Measurements from ENCODE around the gene SPIRE1. TPM values are rescaled to one million over a fixed set of nuclear protein-coding genes. Genes with fewer than 3 reads are reported as not detected.
"Not testable (repeated sequence)": the region's sequence is repeated elsewhere in the genome, so short reads cannot be mapped to it uniquely, and the experiment has no call there.

The SPIRE1 gene
- total RNA-seq, 2 donors from 2014 or later = 14.2 to 17.2 TPM

DNA sequence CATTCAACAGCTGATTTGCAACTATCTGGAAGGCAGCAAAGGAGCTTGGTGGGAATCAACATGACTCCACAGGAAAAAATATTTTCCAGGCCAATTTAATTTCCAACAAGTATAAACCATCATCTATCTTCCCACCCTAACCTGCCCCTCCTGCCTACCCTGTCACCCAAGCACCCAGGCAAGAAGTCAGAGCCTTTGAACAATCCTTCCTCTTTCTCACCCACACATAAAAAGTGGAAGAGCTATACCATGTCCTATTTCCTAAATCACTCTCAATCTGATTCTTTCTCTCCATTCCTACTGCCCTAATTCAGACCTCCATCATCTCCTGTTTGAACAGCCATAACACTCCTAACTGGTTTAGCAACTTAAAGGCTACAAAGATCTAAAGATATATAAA is 12.7 kb downstream of the SPIRE1 start:
- H3K9me3 ChIP-seq (ENCODE audit: control insufficient read depth, low read length) = no peaks in the 10 kb centered on the region
- H3K4me3 ChIP-seq (ENCODE audit: low read length) = no peak overlapping the region
- TF ChIP-seq, protein P1, sequence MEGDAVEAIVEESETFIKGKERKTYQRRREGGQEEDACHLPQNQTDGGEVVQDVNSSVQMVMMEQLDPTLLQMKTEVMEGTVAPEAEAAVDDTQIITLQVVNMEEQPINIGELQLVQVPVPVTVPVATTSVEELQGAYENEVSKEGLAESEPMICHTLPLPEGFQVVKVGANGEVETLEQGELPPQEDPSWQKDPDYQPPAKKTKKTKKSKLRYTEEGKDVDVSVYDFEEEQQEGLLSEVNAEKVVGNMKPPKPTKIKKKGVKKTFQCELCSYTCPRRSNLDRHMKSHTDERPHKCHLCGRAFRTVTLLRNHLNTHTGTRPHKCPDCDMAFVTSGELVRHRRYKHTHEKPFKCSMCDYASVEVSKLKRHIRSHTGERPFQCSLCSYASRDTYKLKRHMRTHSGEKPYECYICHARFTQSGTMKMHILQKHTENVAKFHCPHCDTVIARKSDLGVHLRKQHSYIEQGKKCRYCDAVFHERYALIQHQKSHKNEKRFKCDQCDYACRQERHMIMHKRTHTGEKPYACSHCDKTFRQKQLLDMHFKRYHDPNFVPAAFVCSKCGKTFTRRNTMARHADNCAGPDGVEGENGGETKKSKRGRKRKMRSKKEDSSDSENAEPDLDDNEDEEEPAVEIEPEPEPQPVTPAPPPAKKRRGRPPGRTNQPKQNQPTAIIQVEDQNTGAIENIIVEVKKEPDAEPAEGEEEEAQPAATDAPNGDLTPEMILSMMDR (conservative IDR thresholded peaks at IDR 0.05) = no peak
- Mint-ChIP-seq H3K27ac (no peak overlapping the region), H3K9me3 (no peaks in the 10 kb centered on the region), H3K36me3 (ENCODE audit: low read depth) (no peaks in the 10 kb centered on the region), H3K4me3 (no peak overlapping the region), H3K4me1 (peaks cover 17% of the 10 kb centered on the region), H3K27me3 (ENCODE audit: insufficient read depth) (no peaks in the 10 kb centered on the region)
- H3K4me1 ChIP-seq (ENCODE audit: control insufficient read depth, insufficient read depth, low read length) = no peaks in the 10 kb centered on the region
- H3K27ac ChIP-seq (ENCODE audit: low read depth, low read length) = no peak overlapping the region
- H3K27me3 ChIP-seq (ENCODE audit: control insufficient read depth, insufficient read depth, low read length, poor library complexity, severe bottlenecking) = no peaks in the 10 kb centered on the region
- peaks cover 7% of the 10 kb centered on the region for H3K36me3 ChIP-seq (ENCODE audit: control insufficient read depth, insufficient read depth, low read length)
- no peak overlapping the region for H3K9ac ChIP-seq (ENCODE audit: extremely low read depth, low read length, poor library complexity, severe bottlenecking)
- no peak for DNase-seq

DNA sequence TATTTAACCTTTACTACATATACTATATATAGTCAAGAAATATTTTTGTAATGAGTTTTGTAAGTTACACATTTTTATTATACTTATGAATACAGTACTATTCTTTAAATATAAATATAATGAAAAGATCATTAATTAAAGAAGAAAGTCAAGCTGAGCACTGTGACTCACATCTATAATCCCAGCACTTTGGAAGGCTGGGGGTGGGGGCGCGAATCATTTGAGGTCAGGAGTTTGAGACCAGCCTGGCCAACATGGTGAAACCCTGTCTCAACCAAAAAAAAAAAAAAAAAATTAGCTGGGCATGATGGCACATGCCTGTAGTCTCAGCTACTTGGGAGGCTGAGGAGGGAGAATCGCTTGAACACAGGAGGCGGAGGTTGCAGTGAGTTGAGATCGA is 14.2 kb downstream of the SPIRE1 start:
- 95% methylated on average over 5 of the region's 5 CpGs; no CpG with 5 or more reads in 1 of the 2 experiments for WGBS, 2 experiments (ENCODE audit: insufficient coverage in 1 of 2, insufficient read length in 1 of 2)
- not testable (repeated sequence) for H3K27me3 Mint-ChIP-seq (ENCODE audit: insufficient read depth)

DNA sequence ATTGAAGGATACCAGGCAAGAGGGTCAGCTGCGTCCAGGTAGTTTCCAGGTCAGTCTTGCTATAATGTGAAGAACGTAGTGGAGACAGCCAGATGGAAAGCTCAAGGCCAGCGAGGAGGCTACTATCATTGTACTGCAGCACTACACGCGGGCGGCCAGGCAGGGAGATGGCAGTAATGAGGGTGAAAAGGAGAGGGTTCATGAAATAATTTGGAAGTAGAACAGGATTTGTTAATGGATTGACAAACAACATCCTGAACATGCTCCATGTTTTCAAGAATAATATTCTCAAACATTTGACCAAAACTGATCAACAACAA is 17.1 kb downstream of the SPIRE1 start:
- DNase-seq = no peak
- H3K27me3 ChIP-seq (ENCODE audit: control insufficient read depth, insufficient read depth, low read length, poor library complexity, severe bottlenecking) = no peaks in the 10 kb centered on the region
- Mint-ChIP-seq H3K9me3 (no peaks in the 10 kb centered on the region), H3K27ac (no peak overlapping the region), H3K36me3 (ENCODE audit: low read depth) (no peaks in the 10 kb centered on the region), H3K4me1 (peaks cover 23% of the 10 kb centered on the region), H3K4me3 (no peak overlapping the region), H3K27me3 (ENCODE audit: insufficient read depth) (no peaks in the 10 kb centered on the region)
- H3K27ac ChIP-seq (ENCODE audit: low read depth, low read length) = no peak overlapping the region
- TF ChIP-seq, protein P1 (conservative IDR thresholded peaks at IDR 0.05) = peak; percentile 35
- H3K4me3 ChIP-seq (ENCODE audit: low read length) = no peak overlapping the region
- no peaks in the 10 kb centered on the region for H3K36me3 ChIP-seq (ENCODE audit: control insufficient read depth, insufficient read depth, low read length)
- no peak overlapping the region for H3K9ac ChIP-seq (ENCODE audit: extremely low read depth, low read length, poor library complexity, severe bottlenecking)
- no peaks in the 10 kb centered on the region for H3K4me1 ChIP-seq (ENCODE audit: control insufficient read depth, insufficient read depth, low read length)
- 90 to 93% methylated on average over 6 of the region's 6 CpGs for WGBS, 2 experiments (ENCODE audit: insufficient coverage in 1 of 2, insufficient read length in 1 of 2)
- no peaks in the 10 kb centered on the region for H3K9me3 ChIP-seq (ENCODE audit: control insufficient read depth, low read length)

More for the DNA sequence above, 14.2 kb downstream of the SPIRE1 start:
- not testable (repeated sequence) for H3K27ac ChIP-seq (ENCODE audit: low read depth, low read length); H3K9me3 Mint-ChIP-seq; H3K27ac Mint-ChIP-seq; H3K4me1 ChIP-seq (ENCODE audit: control insufficient read depth, insufficient read depth, low read length); H3K4me3 Mint-ChIP-seq; H3K4me3 ChIP-seq (ENCODE audit: low read length); H3K27me3 ChIP-seq (ENCODE audit: control insufficient read depth, insufficient read depth, low read length, poor library complexity, severe bottlenecking); H3K9ac ChIP-seq (ENCODE audit: extremely low read depth, low read length, poor library complexity, severe bottlenecking); DNase-seq; H3K36me3 Mint-ChIP-seq (ENCODE audit: low read depth); H3K9me3 ChIP-seq (ENCODE audit: control insufficient read depth, low read length); H3K36me3 ChIP-seq (ENCODE audit: control insufficient read depth, insufficient read depth, low read length)
- H3K4me1 Mint-ChIP-seq = peaks cover 18% of the 10 kb centered on the region

Data from endodermal cell (in vitro differentiated cells).